Lung (tissue), 12 donors: ENCODE measurements around the gene AZIN2. TPM values are rescaled to one million over a fixed set of nuclear protein-coding genes. Genes with fewer than 3 reads are reported as not detected.

Experiments used
- ATAC-seq: fragments of 200-7000 bp; cut with Tn5 transposase; one replicate; pipeline ENCODE4 v1.9.1; 2020; ENCODE audit warnings: moderate number of reproducible peaks; ENCODE audit not compliant: insufficient read depth, low FRiP score
- DNase-seq, 3 donors: peaks; one replicate each; pipeline ENCODE4 v3.0.0-alpha.2; 2013 to 2017
- H3K27ac ChIP-seq, 2 donors: one replicate each; pipeline ENCODE4 v1.5.1; 2013; ENCODE audit warnings: mild to moderate bottlenecking in 2 of 2, moderate library complexity in 2 of 2, control low read depth in 1 of 2, inconsistent platforms in 1 of 2, low read depth in 1 of 2, low read length in 1 of 2
- H3K27me3 ChIP-seq, 3 donors: one replicate each; pipeline ENCODE4 v1.5.1; 2013; ENCODE audit warnings: low read length in 2 of 3; ENCODE audit not compliant: control insufficient read depth in 3 of 3, insufficient read depth in 3 of 3
- H3K36me3 ChIP-seq, 4 donors: one replicate each; pipeline ENCODE4 v1.5.1; 2013; ENCODE audit warnings: low read length in 4 of 4, mild to moderate bottlenecking in 1 of 4, moderate library complexity in 1 of 4; ENCODE audit not compliant: control insufficient read depth in 4 of 4, insufficient read depth in 4 of 4
- H3K4me1 ChIP-seq, 5 donors: one replicate each; pipeline ENCODE4 v1.5.1; 2013; ENCODE audit warnings: low read length in 5 of 5, mild to moderate bottlenecking in 2 of 5, moderate library complexity in 1 of 5; ENCODE audit not compliant: control insufficient read depth in 5 of 5, insufficient read depth in 5 of 5
- H3K4me3 ChIP-seq: one replicate; pipeline ENCODE4 v1.5.1; 2013; ENCODE audit warnings: mild to moderate bottlenecking, control low read depth, moderate library complexity
- H3K9ac ChIP-seq, 2 donors: one replicate each; pipeline ENCODE4 v1.5.1; 2013; ENCODE audit warnings: low read length in 2 of 2, control low read depth in 1 of 2; ENCODE audit not compliant: insufficient read depth in 1 of 2
- H3K9me3 ChIP-seq, 4 donors: one replicate each; pipeline ENCODE4 v1.5.1; 2013; ENCODE audit warnings: low read length in 3 of 4, mild to moderate bottlenecking in 1 of 4, moderate library complexity in 1 of 4; ENCODE audit not compliant: control insufficient read depth in 4 of 4, insufficient read depth in 3 of 4
- WGBS, 2 donors: extraction: QIAGEN DNeasy Blood & Tissue Kit; methylation state at CpG; one replicate each; pipeline ENCODE4 v1.1.7; 2013; 5-methylcytosine and 5-hydroxymethylcytosine counted together
- polyA plus RNA-seq, 2 donors: library from polyadenylated mRNA; stranded (reverse); fragments of 200-250 nt; gene quantifications; one replicate each; pipeline ENCODE4 v1.2.1, GENCODE V29; 2013
- total RNA-seq, 2 donors: library from RNA; depleted of rRNA in 1 of 2; stranded (reverse); fragments of >200 nt in 1 of 2; gene quantifications; one replicate each; pipeline ENCODE4 v1.2.1, GENCODE V29; 2014 to 2021
- TF ChIP-seq, protein P1 (sequence below): IDR thresholded peaks from 2 replicates; pipeline ENCODE4 v1.5.1; 2012; ENCODE audit warnings: mild to moderate bottlenecking; ENCODE audit errors: control extremely low read depth, extremely low read depth
- donor health status: control.
- donor health status: control.
- donor health status: Bipolar disorder and iron deficiency.
- donor health status: healthy.
- donor health status: DM: yes; HTN: yes; CAD: no.

The AZIN2 gene
- total and polyA plus RNA-seq, 4 donors = 1.2 to 12.8 (median 3.9) TPM

- TF ChIP-seq, protein P1, sequence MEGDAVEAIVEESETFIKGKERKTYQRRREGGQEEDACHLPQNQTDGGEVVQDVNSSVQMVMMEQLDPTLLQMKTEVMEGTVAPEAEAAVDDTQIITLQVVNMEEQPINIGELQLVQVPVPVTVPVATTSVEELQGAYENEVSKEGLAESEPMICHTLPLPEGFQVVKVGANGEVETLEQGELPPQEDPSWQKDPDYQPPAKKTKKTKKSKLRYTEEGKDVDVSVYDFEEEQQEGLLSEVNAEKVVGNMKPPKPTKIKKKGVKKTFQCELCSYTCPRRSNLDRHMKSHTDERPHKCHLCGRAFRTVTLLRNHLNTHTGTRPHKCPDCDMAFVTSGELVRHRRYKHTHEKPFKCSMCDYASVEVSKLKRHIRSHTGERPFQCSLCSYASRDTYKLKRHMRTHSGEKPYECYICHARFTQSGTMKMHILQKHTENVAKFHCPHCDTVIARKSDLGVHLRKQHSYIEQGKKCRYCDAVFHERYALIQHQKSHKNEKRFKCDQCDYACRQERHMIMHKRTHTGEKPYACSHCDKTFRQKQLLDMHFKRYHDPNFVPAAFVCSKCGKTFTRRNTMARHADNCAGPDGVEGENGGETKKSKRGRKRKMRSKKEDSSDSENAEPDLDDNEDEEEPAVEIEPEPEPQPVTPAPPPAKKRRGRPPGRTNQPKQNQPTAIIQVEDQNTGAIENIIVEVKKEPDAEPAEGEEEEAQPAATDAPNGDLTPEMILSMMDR = no peak
- DNase-seq = peak; percentile 65 to 72 (median 67)
These were observed 56.8 kb downstream of the AZIN2 start for GRCh38 chr1:33137800-33138199.

GRCh38 chr1:33140153-33141149 lies 59.5 kb downstream of the AZIN2 start:
- DNase-seq (peak in 1 of 3 donors; percentile 49), ATAC-seq (no peak)
- peaks cover 0 to 4% (median 0%) of the 10 kb centered on the region in 4 donors for H3K36me3 ChIP-seq
- 61 to 65% methylated on average over 9 of the region's 9 CpGs for WGBS, 2 donors
- H3K27ac ChIP-seq = no peak overlapping the region
- TF ChIP-seq, protein P1 = no peak
- no peaks in the 10 kb centered on the region for H3K27me3 ChIP-seq
- no peaks in the 10 kb centered on the region for H3K9me3 ChIP-seq
- H3K4me1 ChIP-seq = peaks cover 0 to 5% (median 0%) of the 10 kb centered on the region in 5 donors
- H3K9ac ChIP-seq = no peak overlapping the region
- no peak overlapping the region for H3K4me3 ChIP-seq

More at GRCh38 chr1:33137800-33138199, 56.8 kb downstream of the AZIN2 start:
- H3K27me3 ChIP-seq = no peaks in the 10 kb centered on the region
- H3K27ac ChIP-seq = no peak overlapping the region
- H3K36me3 ChIP-seq = no peaks in the 10 kb centered on the region
- no peak overlapping the region for H3K9ac ChIP-seq
- WGBS, 2 donors = 57 to 59% methylated on average over 8 of the region's 8 CpGs
- no peak overlapping the region for H3K4me3 ChIP-seq
- ATAC-seq = no peak
- H3K9me3 ChIP-seq = no peaks in the 10 kb centered on the region
- peaks cover 0 to 4% (median 0%) of the 10 kb centered on the region in 5 donors for H3K4me1 ChIP-seq

- no peak for ATAC-seq
- no peak for DNase-seq
- Histone ChIP-seq H3K4me3 (no peak overlapping the region), H3K9ac (no peak overlapping the region), H3K36me3 (peaks cover 0 to 6% (median 2%) of the 10 kb centered on the region in 4 donors), H3K27ac (no peak overlapping the region), H3K9me3 (no peaks in the 10 kb centered on the region), H3K4me1 (peaks cover 0 to 5% (median 0%) of the 10 kb centered on the region in 5 donors), H3K27me3 (no peaks in the 10 kb centered on the region)
- TF ChIP-seq, protein P1 = no peak
- 56 to 76% methylated on average over 2 of the region's 2 CpGs for WGBS, 2 donors
These were observed 60.3 kb downstream of the AZIN2 start for GRCh38 chr1:33141216-33141615.
